Right lobe of liver (tissue), 4 donors: ENCODE results near the gene STX11.

Source experiments
- POLR2A ChIP-seq: fragments of 450-650 bp; IDR thresholded peaks from one replicate; pipeline ENCODE4 v1.6.1; 2017; ENCODE audit warnings: antibody characterized with exemption, mild to moderate bottlenecking
- TF ChIP-seq, protein P1 (sequence below), 4 donors: fragments of 200-600 bp in 3 of 4; fragments of 450-650 bp in 1 of 4; IDR thresholded peaks; one replicate each; pipeline versions ENCODE4 v1.5.1 to v1.8.0; 2016 to 2022; ENCODE audit warnings: antibody characterized with exemption in 4 of 4, mild to moderate bottlenecking in 2 of 4
- donor health status: DM: no; HTN: no; CAD: no.
- donor health status: DM: no; HTN: no; CAD: no.
- donor health status: DM: no; HTN: yes; CAD: no.

- TF ChIP-seq, protein P1, sequence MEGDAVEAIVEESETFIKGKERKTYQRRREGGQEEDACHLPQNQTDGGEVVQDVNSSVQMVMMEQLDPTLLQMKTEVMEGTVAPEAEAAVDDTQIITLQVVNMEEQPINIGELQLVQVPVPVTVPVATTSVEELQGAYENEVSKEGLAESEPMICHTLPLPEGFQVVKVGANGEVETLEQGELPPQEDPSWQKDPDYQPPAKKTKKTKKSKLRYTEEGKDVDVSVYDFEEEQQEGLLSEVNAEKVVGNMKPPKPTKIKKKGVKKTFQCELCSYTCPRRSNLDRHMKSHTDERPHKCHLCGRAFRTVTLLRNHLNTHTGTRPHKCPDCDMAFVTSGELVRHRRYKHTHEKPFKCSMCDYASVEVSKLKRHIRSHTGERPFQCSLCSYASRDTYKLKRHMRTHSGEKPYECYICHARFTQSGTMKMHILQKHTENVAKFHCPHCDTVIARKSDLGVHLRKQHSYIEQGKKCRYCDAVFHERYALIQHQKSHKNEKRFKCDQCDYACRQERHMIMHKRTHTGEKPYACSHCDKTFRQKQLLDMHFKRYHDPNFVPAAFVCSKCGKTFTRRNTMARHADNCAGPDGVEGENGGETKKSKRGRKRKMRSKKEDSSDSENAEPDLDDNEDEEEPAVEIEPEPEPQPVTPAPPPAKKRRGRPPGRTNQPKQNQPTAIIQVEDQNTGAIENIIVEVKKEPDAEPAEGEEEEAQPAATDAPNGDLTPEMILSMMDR (IDR thresholded peaks at IDR 0.05): no peak
- no peak for TF ChIP-seq POLR2A
Measured at GRCh38 chr6:144138542-144138941, 11.8 kb upstream of the STX11 start.
